ENCODE results near the gene TNS3.

The TNS3 gene

DNA sequence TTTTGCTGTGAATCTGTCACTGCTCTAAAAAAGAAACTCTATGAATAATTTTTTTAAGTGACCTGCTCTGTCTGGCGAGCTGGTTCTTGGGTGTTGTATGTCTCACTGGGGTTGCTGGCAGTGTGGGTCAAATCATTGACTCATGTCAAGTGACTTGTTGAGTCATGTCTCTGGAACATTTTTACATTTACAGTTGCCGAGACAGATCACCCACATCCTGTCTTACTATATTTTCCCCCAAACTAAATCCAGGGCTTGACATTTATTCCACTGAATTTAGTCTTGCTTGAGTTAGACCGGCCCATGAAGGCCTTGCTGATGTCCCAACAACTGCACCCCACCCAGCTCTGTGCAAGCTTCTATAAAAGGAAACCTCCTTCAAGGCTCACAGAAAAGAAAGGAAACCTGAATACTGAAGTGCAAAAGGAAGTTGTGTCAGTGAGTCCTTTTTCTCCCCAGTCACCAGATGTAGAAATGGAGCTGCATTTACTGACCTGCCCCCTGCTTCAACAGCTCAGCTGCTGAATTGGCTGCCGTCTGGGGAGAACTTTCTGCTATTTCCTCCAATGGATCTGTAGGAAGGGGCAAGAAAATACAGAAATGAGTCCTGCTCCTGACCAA, 290.3 kb downstream of the TNS3 start:
- Histone ChIP-seq H3K9me2 (replicated peaks; ENCODE audit: insufficient read depth, low read length) (no peaks in the 10 kb centered on the region), H3K9ac (ENCODE audit: low read length) (no peak overlapping the region), H3F3A (ENCODE audit: insufficient read depth, low read length) (no peaks in the 10 kb centered on the region), H3K4me1 (ENCODE audit: low read length) (no peaks in the 10 kb centered on the region), H2AFZ (ENCODE audit: low read length) (no peak overlapping the region), H3K79me2 (ENCODE audit: low read length) (no peaks in the 10 kb centered on the region), H3K27me3 (replicated peaks; ENCODE audit: insufficient read depth, low read length) (no peaks in the 10 kb centered on the region), H3K4me3 (ENCODE audit: low read length) (no peak overlapping the region), H4K20me1 (ENCODE audit: insufficient read depth, low read length) (no peaks in the 10 kb centered on the region), H3K4me2 (ENCODE audit: low read depth, low read length) (no peak overlapping the region), H3K9me3 (replicated peaks; ENCODE audit: insufficient read depth, low read length) (no peaks in the 10 kb centered on the region), H3K27ac (ENCODE audit: low read length) (no peak overlapping the region), H3K36me3 (replicated peaks; ENCODE audit: insufficient read depth, low read length) (peaks cover 26% of the 10 kb centered on the region)
- TF ChIP-seq EZH2 (optimal IDR thresholded peaks at IDR 0.05; ENCODE audit: low read depth, low read length) (no peak), EZH2phosphoT487 (IDR thresholded peaks at IDR 0.05; ENCODE audit: low read length) (no peak)
- TF ChIP-seq, protein P1, sequence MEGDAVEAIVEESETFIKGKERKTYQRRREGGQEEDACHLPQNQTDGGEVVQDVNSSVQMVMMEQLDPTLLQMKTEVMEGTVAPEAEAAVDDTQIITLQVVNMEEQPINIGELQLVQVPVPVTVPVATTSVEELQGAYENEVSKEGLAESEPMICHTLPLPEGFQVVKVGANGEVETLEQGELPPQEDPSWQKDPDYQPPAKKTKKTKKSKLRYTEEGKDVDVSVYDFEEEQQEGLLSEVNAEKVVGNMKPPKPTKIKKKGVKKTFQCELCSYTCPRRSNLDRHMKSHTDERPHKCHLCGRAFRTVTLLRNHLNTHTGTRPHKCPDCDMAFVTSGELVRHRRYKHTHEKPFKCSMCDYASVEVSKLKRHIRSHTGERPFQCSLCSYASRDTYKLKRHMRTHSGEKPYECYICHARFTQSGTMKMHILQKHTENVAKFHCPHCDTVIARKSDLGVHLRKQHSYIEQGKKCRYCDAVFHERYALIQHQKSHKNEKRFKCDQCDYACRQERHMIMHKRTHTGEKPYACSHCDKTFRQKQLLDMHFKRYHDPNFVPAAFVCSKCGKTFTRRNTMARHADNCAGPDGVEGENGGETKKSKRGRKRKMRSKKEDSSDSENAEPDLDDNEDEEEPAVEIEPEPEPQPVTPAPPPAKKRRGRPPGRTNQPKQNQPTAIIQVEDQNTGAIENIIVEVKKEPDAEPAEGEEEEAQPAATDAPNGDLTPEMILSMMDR (IDR thresholded peaks at IDR 0.05; ENCODE audit: low read length) = no peak
- no peak for DNase-seq

DNA sequence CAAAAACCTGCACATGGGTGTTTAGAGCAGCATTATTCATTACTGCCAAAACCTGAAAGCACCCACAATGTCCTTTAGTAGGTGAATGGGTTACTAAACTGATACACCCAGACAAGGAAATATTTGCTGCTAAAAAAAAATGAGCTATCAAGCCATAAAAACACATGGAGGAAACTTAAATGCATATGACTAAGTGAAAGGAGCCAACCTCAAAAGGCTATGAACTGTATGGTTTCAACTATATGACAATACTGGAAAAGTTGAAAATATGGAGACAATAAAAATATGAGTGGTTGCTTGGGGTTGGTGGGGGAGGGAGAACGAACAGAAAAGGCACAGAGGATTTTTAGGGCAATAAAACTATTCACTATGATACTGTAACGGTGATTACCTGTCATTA, 291.0 kb downstream of the TNS3 start:
- Histone ChIP-seq H3K4me2 (ENCODE audit: low read depth, low read length) (no peak overlapping the region), H3K9ac (ENCODE audit: low read length) (no peak overlapping the region), H4K20me1 (ENCODE audit: insufficient read depth, low read length) (no peaks in the 10 kb centered on the region), H3K79me2 (ENCODE audit: low read length) (no peaks in the 10 kb centered on the region), H3F3A (ENCODE audit: insufficient read depth, low read length) (no peaks in the 10 kb centered on the region), H3K4me3 (ENCODE audit: low read length) (no peak overlapping the region), H2AFZ (ENCODE audit: low read length) (no peak overlapping the region), H3K4me1 (ENCODE audit: low read length) (no peaks in the 10 kb centered on the region), H3K9me2 (replicated peaks; ENCODE audit: insufficient read depth, low read length) (no peaks in the 10 kb centered on the region), H3K36me3 (replicated peaks; ENCODE audit: insufficient read depth, low read length) (peaks cover 27% of the 10 kb centered on the region), H3K27me3 (replicated peaks; ENCODE audit: insufficient read depth, low read length) (no peaks in the 10 kb centered on the region), H3K27ac (ENCODE audit: low read length) (no peak overlapping the region), H3K9me3 (replicated peaks; ENCODE audit: insufficient read depth, low read length) (no peaks in the 10 kb centered on the region)
- no peak for DNase-seq
- TF ChIP-seq EZH2phosphoT487 (IDR thresholded peaks at IDR 0.05; ENCODE audit: low read length) = no peak
- no peak for TF ChIP-seq EZH2 (optimal IDR thresholded peaks at IDR 0.05; ENCODE audit: low read depth, low read length)
- TF ChIP-seq, protein P1 (IDR thresholded peaks at IDR 0.05; ENCODE audit: low read length) = no peak

DNA sequence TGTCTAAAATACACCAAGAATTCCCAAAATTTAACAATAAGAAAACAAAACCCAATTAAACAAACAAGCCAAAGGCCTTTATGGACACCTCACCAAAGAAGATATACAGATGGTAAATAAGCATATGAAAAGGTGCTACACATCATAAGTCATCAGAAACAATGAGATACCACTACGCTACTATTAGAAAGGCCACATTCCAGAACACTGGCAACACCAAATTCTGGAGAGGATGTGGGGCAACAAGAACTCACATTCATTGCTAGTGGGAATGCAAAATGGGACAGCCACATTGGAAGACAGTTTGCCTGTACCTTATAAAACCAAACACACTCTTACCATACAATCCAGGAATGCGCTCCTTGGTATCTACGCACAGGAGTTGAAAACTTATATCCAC, 291.4 kb downstream of the TNS3 start:
- TF ChIP-seq, protein P1 (IDR thresholded peaks at IDR 0.05; ENCODE audit: low read length) = no peak
- TF ChIP-seq EZH2phosphoT487 (IDR thresholded peaks at IDR 0.05; ENCODE audit: low read length) (no peak), EZH2 (optimal IDR thresholded peaks at IDR 0.05; ENCODE audit: low read depth, low read length) (no peak)
- Histone ChIP-seq H3K9me2 (replicated peaks; ENCODE audit: insufficient read depth, low read length) (no peaks in the 10 kb centered on the region), H3K79me2 (ENCODE audit: low read length) (no peaks in the 10 kb centered on the region), H2AFZ (ENCODE audit: low read length) (no peak overlapping the region), H3K9ac (ENCODE audit: low read length) (no peak overlapping the region), H3F3A (ENCODE audit: insufficient read depth, low read length) (no peaks in the 10 kb centered on the region), H3K27me3 (replicated peaks; ENCODE audit: insufficient read depth, low read length) (no peaks in the 10 kb centered on the region), H3K36me3 (replicated peaks; ENCODE audit: insufficient read depth, low read length) (peaks cover 31% of the 10 kb centered on the region), H3K27ac (ENCODE audit: low read length) (no peak overlapping the region), H3K4me2 (ENCODE audit: low read depth, low read length) (no peak overlapping the region), H3K4me1 (ENCODE audit: low read length) (no peaks in the 10 kb centered on the region), H4K20me1 (ENCODE audit: insufficient read depth, low read length) (no peaks in the 10 kb centered on the region), H3K9me3 (replicated peaks; ENCODE audit: insufficient read depth, low read length) (no peaks in the 10 kb centered on the region), H3K4me3 (ENCODE audit: low read length) (no peak overlapping the region)
- no peak for DNase-seq
